Stimulated activated CD4-positive, alpha-beta T cell treated with anti-CD3 and anti-CD28 coated beads, Interleukin-4, amount 100 ng/mL, for 24 hours (primary cell): ENCODE measurements around the gene ATF4.
"Not testable (repeated sequence)": the region's sequence is repeated elsewhere in the genome, so short reads cannot be mapped to it uniquely, and the experiment has no call there.

Source experiments
- DNase-seq: peaks from one replicate; pipeline ENCODE4 v3.0.0-alpha.2; 2020

The ATF4 gene

GRCh38 chr22:39514373-39514973 lies 5.9 kb upstream of the ATF4 start:
- peak; percentile 58 for DNase-seq

- no peak for DNase-seq
Observed at GRCh38 chr22:39515266-39516050, 4.9 kb upstream of the ATF4 start.

GRCh38 chr22:39517470-39517869 lies 2.9 kb upstream of the ATF4 start:
- DNase-seq = no peak

- DNase-seq = no peak
Observed at GRCh38 chr22:39518144-39518786, 2.1 kb upstream of the ATF4 start.

- DNase-seq = peak; percentile 40
Observed at GRCh38 chr22:39518996-39519680, 1.2 kb upstream of the ATF4 start.

GRCh38 chr22:39519681-39520225 lies 609 bp upstream of the ATF4 start:
- DNase-seq = peak; percentile 97

GRCh38 chr22:39521106-39521885 lies 934 bp downstream of the ATF4 start:
- DNase-seq = not testable (repeated sequence)

GRCh38 chr22:39522091-39522490 lies 1.7 kb downstream of the ATF4 start:
- not testable (repeated sequence) for DNase-seq

- DNase-seq = peak; percentile 43
Observed at GRCh38 chr22:39522567-39523300, 2.4 kb downstream of the ATF4 start.

GRCh38 chr22:39524089-39524752 lies 3.9 kb downstream of the ATF4 start:
- DNase-seq = no peak

- DNase-seq = no peak
Observed at GRCh38 chr22:39524753-39525657, 4.6 kb downstream of the ATF4 start.

- no peak for DNase-seq
Observed at GRCh38 chr22:39525658-39525975, 5.3 kb downstream of the ATF4 start.

- no peak for DNase-seq
Observed at GRCh38 chr22:39526736-39527171, 6.4 kb downstream of the ATF4 start.

GRCh38 chr22:39527481-39527961 lies 7.2 kb downstream of the ATF4 start:
- DNase-seq = no peak

- DNase-seq = no peak
Observed at GRCh38 chr22:39528080-39528661, 7.8 kb downstream of the ATF4 start.

GRCh38 chr22:39528681-39529486 lies 8.5 kb downstream of the ATF4 start:
- peak; percentile 93 for DNase-seq

GRCh38 chr22:39529487-39529851 lies 9.1 kb downstream of the ATF4 start:
- DNase-seq = no peak

GRCh38 chr22:39530116-39530515 lies 9.8 kb downstream of the ATF4 start:
- DNase-seq = no peak
